ENCODE measurements around the gene AGPAT2. TPM values are rescaled to one million over a fixed set of nuclear protein-coding genes. Genes with fewer than 3 reads are reported as not detected.
"Not testable (repeated sequence)": the region's sequence is repeated elsewhere in the genome, so short reads cannot be mapped to it uniquely, and the experiment has no call there.

AGPAT2 gene
- total RNA-seq, 1 experiment from 2014 or later, result 40.2 TPM

GRCh38 chr9:136640171-136641111 is 46.8 kb downstream of the AGPAT2 start:
- ChIA-PET CTCF (interaction anchor here (1.4 to 2.7 kb wide), 2 partner anchors 9 to 156 kb away, joined by 5 to 13 read pairs; no protein-coding TSS in a partner anchor), POLR2A (no interaction called here)
- no peak overlapping the region; the same call in 1 of the 2 replicates for H3K27ac Mint-ChIP-seq
- H3K9me3 Mint-ChIP-seq, result no peaks in the 10 kb centered on the region
- TF ChIP-seq ATF3 (CRISPR knock-in tag; conservative IDR thresholded peaks at IDR 0.05), result no peak
- TF ChIP-seq E2F1 (CRISPR knock-in tag; IDR thresholded peaks at IDR 0.05), result no peak
- no peak for TF ChIP-seq ATF1 (CRISPR knock-in tag; IDR thresholded peaks at IDR 0.05)
- no peak for TF ChIP-seq NFATC4 (CRISPR knock-in tag; IDR thresholded peaks at IDR 0.05)
- TF ChIP-seq TCF7 (CRISPR knock-in tag; IDR thresholded peaks at IDR 0.05; ENCODE audit: low read depth), result no peak
- no peak for TF ChIP-seq USF2 (CRISPR knock-in tag; IDR thresholded peaks at IDR 0.05)
- H3K4me3 Mint-ChIP-seq, result no peak overlapping the region
- no peak for DNase-seq (ENCODE audit: low spot score)
- ATAC-seq, result no peak
- no peaks in the 10 kb centered on the region for H3K36me3 Mint-ChIP-seq
- H3K27me3 Mint-ChIP-seq (ENCODE audit: low read depth), result 0 out of 2 replicates have a peak, but pooled peaks cover 6% of the 10 kb centered on the region
- H3K4me1 Mint-ChIP-seq, result no peaks in the 10 kb centered on the region

GRCh38 chr9:136634904-136635303 is 52.4 kb downstream of the AGPAT2 start:
- no peak for ATAC-seq
- Mint-ChIP-seq H3K27me3 (ENCODE audit: low read depth) (no peaks in the 10 kb centered on the region), H3K4me3 (no peak overlapping the region), H3K9me3 (no peaks in the 10 kb centered on the region), H3K27ac (no peak overlapping the region), H3K4me1 (no peaks in the 10 kb centered on the region), H3K36me3 (no peaks in the 10 kb centered on the region)
- DNase-seq (ENCODE audit: low spot score), result no peak
- CTCF ChIA-PET, result interaction anchor here (1.4 to 2.5 kb wide), 4 partner anchors 9 to 151 kb away, joined by 7 to 16 read pairs (median 13); no protein-coding TSS in a partner anchor
- TF ChIP-seq MLX (CRISPR knock-in tag; IDR thresholded peaks at IDR 0.05), result no peak
- TF ChIP-seq JUN (CRISPR knock-in tag; IDR thresholded peaks at IDR 0.05), result no peak
- no peak for TF ChIP-seq TCF7 (CRISPR knock-in tag; IDR thresholded peaks at IDR 0.05; ENCODE audit: low read depth)
- POLR2A ChIA-PET, result interaction anchor here (0.6 kb wide), 1 partner anchor 127 kb away, joined by 3 read pairs; no protein-coding TSS in a partner anchor

GRCh38 chr9:136632491-136633106 is 54.7 kb downstream of the AGPAT2 start:
- DNase-seq (ENCODE audit: low spot score); H3K9me3 Mint-ChIP-seq; H3K36me3 Mint-ChIP-seq; H3K27me3 Mint-ChIP-seq (ENCODE audit: low read depth); H3K4me1 Mint-ChIP-seq; H3K27ac Mint-ChIP-seq; H3K4me3 Mint-ChIP-seq; ATAC-seq; POLR2A ChIA-PET: not testable (repeated sequence)
- CTCF ChIA-PET, result interaction anchor here (0.7 to 2.5 kb wide), 3 partner anchors 12 to 223 kb away, joined by 4 to 71 read pairs (median 11); no protein-coding TSS in a partner anchor

GRCh38 chr9:136632072-136632471 is 55.2 kb downstream of the AGPAT2 start:
- H3K4me1 Mint-ChIP-seq; H3K4me3 Mint-ChIP-seq; H3K27me3 Mint-ChIP-seq (ENCODE audit: low read depth); H3K9me3 Mint-ChIP-seq; H3K27ac Mint-ChIP-seq; DNase-seq (ENCODE audit: low spot score); ATAC-seq; POLR2A ChIA-PET; H3K36me3 Mint-ChIP-seq: not testable (repeated sequence)
- CTCF ChIA-PET, result interaction anchor here (0.6 to 1.4 kb wide), 21 partner anchors 9 to 269 kb away, joined by 3 to 71 read pairs (median 4); partner anchors contain the start of gene DNLZ

Data from WTC11 (cell line).